Measurements from ENCODE around the gene PROKR1. TPM values are rescaled to one million over a fixed set of nuclear protein-coding genes. Genes with fewer than 3 reads are reported as not detected.

Gene PROKR1
- total and polyA plus RNA-seq, 12 donors = 0.06 to 2.4 (median 0.43) TPM; not detected in 4

GRCh38 chr2:68607837-68608236 lies 35.5 kb upstream of the PROKR1 start:
- Histone ChIP-seq H3K4me3 (no peak overlapping the region), H3K27me3 (no peaks in the 10 kb centered on the region), H3K9me3 (replicated peaks in 1 of 3) (no peaks in the 10 kb centered on the region), H3K36me3 (replicated peaks in 1 of 2) (no peaks in the 10 kb centered on the region), H3K4me1 (replicated peaks in 1 of 2) (no peaks in the 10 kb centered on the region), H3K27ac (no peak overlapping the region)
- intact Hi-C loops (cut with DNase I) = no loop called here
- TF ChIP-seq POLR2A (IDR thresholded peaks at IDR 0.05) (no peak), CTCF (IDR thresholded peaks at IDR 0.05) (no peak)
- DNase-seq = no peak

GRCh38 chr2:68612765-68613519 lies 30.4 kb upstream of the PROKR1 start:
- Histone ChIP-seq H3K27ac (no peak overlapping the region), H3K4me1 (replicated peaks in 1 of 2) (no peaks in the 10 kb centered on the region), H3K9me3 (replicated peaks in 1 of 3) (no peaks in the 10 kb centered on the region), H3K27me3 (no peaks in the 10 kb centered on the region), H3K4me3 (no peak overlapping the region), H3K36me3 (replicated peaks in 1 of 2) (no peaks in the 10 kb centered on the region)
- no peak for DNase-seq
- intact Hi-C loops (cut with DNase I) = no loop called here
- TF ChIP-seq POLR2A (IDR thresholded peaks at IDR 0.05) (no peak), CTCF (IDR thresholded peaks at IDR 0.05) (no peak)
- 71 to 87% (median 83%) methylated on average over 5 of the region's 5 CpGs for WGBS, 4 donors

- H3K27ac ChIP-seq = no peak overlapping the region
- H3K36me3 ChIP-seq (replicated peaks in 1 of 2) = no peaks in the 10 kb centered on the region
- no peaks in the 10 kb centered on the region for H3K27me3 ChIP-seq
- no peaks in the 10 kb centered on the region for H3K9me3 ChIP-seq (replicated peaks in 1 of 3)
- TF ChIP-seq CTCF (IDR thresholded peaks at IDR 0.05) = no peak
- no peak for TF ChIP-seq POLR2A (IDR thresholded peaks at IDR 0.05)
- no peak for DNase-seq
- intact Hi-C loops (cut with DNase I) = no loop called here
- H3K4me3 ChIP-seq = no peak overlapping the region
- no peaks in the 10 kb centered on the region for H3K4me1 ChIP-seq (replicated peaks in 1 of 2)
These were observed 22.6 kb upstream of the PROKR1 start for GRCh38 chr2:68620772-68621171.

- no peak for TF ChIP-seq POLR2A (IDR thresholded peaks at IDR 0.05)
- no peak for TF ChIP-seq CTCF (IDR thresholded peaks at IDR 0.05)
- Histone ChIP-seq H3K27me3 (no peaks in the 10 kb centered on the region), H3K9me3 (replicated peaks in 1 of 3) (no peaks in the 10 kb centered on the region), H3K4me1 (replicated peaks in 1 of 2) (no peaks in the 10 kb centered on the region), H3K36me3 (replicated peaks in 1 of 2) (no peaks in the 10 kb centered on the region), H3K4me3 (no peak overlapping the region), H3K27ac (no peak overlapping the region)
- WGBS, 4 donors = 81 to 86% (median 85%) methylated on average over 6 of the region's 6 CpGs
- intact Hi-C loops (cut with DNase I) = no loop called here
- no peak for DNase-seq
These were observed 19.6 kb upstream of the PROKR1 start for GRCh38 chr2:68623820-68624219.
